IMR-90 (cell line): ENCODE measurements around the gene FNDC3A.

Experiments
- BHLHE40 ChIP-seq: fragments of 150-350 bp; IDR thresholded peaks from 2 replicates; pipeline ENCODE4 v1.6.1; 2016; ENCODE audit warnings: mild to moderate bottlenecking, low read depth, low read length
- CEBPB ChIP-seq: IDR thresholded peaks from 2 replicates; pipeline ENCODE4 v1.6.1; 2012; ENCODE audit warnings: low read depth, low read length, improper control_type of control experiment
- CTCF ChIP-seq: conservative IDR thresholded peaks from 2 replicates; pipeline ENCODE4 v1.5.1; 2012; ENCODE audit warnings: mild to moderate bottlenecking, low read depth, low read length, improper control_type of control experiment
- FOS ChIP-seq: fragments of 150-350 bp; IDR thresholded peaks from 2 replicates; pipeline ENCODE4 v1.6.1; 2016; ENCODE audit warnings: low read depth, low read length
- MAFK ChIP-seq: IDR thresholded peaks from 2 replicates; pipeline ENCODE4 v1.6.1; 2012; ENCODE audit warnings: low read depth, low read length, improper control_type of control experiment
- NFE2L2 ChIP-seq: fragments of 150-350 bp; IDR thresholded peaks from 2 replicates; pipeline ENCODE4 v1.6.1; 2016; ENCODE audit warnings: low read depth, mild to moderate bottlenecking, low read length
- POLR2A ChIP-seq: IDR thresholded peaks from 2 replicates; pipeline ENCODE4 v1.6.1; 2012; ENCODE audit warnings: mild to moderate bottlenecking, low read depth, low read length
- RCOR1 ChIP-seq: IDR thresholded peaks from 2 replicates; pipeline ENCODE4 v1.6.1; 2012; ENCODE audit warnings: mild to moderate bottlenecking, low read length, improper control_type of control experiment; ENCODE audit not compliant: insufficient replicate concordance
- SMC3 ChIP-seq: fragments of 150-350 bp; IDR thresholded peaks from 2 replicates; pipeline ENCODE4 v1.6.1; 2016; ENCODE audit warnings: low read depth, mild to moderate bottlenecking, antibody characterized with exemption, low read length, moderate library complexity
- USF2 ChIP-seq: fragments of 150-350 bp; IDR thresholded peaks from 2 replicates; pipeline ENCODE4 v1.6.1; 2017; ENCODE audit warnings: mild to moderate bottlenecking, antibody characterized with exemption, low read length, low read depth

- TF ChIP-seq CTCF (no peak), RCOR1 (peak; percentile 93), USF2 (no peak), CEBPB (peak; percentile 70), FOS (peak; percentile 73), POLR2A (no peak), MAFK (peak; percentile 3; the same call in 1 of the 2 replicates), SMC3 (no peak), NFE2L2 (no peak), BHLHE40 (peak; percentile 29; the same call in 1 of the 2 replicates)
Measured at GRCh38 chr13:49098198-49098597, 122.5 kb downstream of the FNDC3A start.
